ENCODE data around the gene AKAP5. TPM values are rescaled to one million over a fixed set of nuclear protein-coding genes. Genes with fewer than 3 reads are reported as not detected.

The AKAP5 gene
- total and polyA plus RNA-seq, 9 of the 15 experiments (the other 6 are each of a cell fraction or from before 2014, with no cell fraction given) = 0.06 to 0.94 (median 0.34) TPM

DNA sequence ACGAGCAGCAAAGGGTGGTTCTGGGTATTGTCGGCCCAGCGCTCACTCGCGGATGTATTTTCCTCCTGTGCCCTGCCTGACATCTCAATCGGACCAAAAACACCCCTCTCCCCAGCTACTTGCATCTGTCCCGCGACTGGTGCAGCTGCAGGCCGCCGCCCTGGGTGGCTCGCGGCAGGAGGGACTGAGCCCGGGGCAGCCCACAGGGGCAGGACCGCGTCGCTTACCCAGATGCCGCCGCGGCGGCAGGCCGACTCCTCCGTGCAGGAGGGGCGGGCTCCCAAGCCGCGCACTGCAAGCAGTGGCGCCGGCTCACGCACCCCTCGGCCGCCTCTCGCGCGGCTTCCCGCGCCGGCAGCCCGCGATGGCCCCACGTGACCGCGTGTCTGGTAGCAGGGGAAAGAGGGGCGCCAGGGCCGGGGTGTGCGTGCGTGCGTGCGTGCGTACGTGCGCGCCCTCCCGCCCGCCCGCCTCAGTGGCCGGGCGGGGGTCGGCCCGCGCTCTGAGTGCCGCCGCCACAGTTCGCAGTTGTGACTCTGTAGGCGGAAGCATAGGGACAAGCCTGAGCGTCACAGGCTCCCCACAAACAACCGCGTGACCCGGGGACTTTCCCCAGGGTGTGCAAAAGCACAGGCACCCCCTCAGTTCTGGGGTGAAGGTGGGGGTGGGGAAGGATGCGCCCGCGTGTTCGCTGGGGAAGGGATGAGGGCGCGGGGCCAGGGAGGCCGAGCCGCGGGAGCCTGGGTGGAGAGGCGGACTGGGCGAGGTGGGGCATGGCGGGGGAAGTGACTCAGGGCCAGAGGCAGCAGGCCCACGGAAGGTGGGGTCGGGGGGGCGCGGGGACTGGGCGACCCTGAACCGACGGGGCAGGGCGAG, 38.4 kb downstream of the AKAP5 start, which contains the start of gene ZBTB25 (continued):
- TF ChIP-seq, protein P1, sequence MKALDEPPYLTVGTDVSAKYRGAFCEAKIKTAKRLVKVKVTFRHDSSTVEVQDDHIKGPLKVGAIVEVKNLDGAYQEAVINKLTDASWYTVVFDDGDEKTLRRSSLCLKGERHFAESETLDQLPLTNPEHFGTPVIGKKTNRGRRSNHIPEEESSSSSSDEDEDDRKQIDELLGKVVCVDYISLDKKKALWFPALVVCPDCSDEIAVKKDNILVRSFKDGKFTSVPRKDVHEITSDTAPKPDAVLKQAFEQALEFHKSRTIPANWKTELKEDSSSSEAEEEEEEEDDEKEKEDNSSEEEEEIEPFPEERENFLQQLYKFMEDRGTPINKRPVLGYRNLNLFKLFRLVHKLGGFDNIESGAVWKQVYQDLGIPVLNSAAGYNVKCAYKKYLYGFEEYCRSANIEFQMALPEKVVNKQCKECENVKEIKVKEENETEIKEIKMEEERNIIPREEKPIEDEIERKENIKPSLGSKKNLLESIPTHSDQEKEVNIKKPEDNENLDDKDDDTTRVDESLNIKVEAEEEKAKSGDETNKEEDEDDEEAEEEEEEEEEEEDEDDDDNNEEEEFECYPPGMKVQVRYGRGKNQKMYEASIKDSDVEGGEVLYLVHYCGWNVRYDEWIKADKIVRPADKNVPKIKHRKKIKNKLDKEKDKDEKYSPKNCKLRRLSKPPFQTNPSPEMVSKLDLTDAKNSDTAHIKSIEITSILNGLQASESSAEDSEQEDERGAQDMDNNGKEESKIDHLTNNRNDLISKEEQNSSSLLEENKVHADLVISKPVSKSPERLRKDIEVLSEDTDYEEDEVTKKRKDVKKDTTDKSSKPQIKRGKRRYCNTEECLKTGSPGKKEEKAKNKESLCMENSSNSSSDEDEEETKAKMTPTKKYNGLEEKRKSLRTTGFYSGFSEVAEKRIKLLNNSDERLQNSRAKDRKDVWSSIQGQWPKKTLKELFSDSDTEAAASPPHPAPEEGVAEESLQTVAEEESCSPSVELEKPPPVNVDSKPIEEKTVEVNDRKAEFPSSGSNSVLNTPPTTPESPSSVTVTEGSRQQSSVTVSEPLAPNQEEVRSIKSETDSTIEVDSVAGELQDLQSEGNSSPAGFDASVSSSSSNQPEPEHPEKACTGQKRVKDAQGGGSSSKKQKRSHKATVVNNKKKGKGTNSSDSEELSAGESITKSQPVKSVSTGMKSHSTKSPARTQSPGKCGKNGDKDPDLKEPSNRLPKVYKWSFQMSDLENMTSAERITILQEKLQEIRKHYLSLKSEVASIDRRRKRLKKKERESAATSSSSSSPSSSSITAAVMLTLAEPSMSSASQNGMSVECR (CRISPR knock-in tag; IDR thresholded peaks at IDR 0.05) = peak; percentile 16; the same call in 1 of the 2 replicates
- TF ChIP-seq FUS (optimal IDR thresholded peaks at IDR 0.05; ENCODE audit: low read depth, low read length) = no peak
- TF ChIP-seq RFX5 (IDR thresholded peaks at IDR 0.05; ENCODE audit: low read depth, low read length) = no peak
- TF ChIP-seq, protein P2, sequence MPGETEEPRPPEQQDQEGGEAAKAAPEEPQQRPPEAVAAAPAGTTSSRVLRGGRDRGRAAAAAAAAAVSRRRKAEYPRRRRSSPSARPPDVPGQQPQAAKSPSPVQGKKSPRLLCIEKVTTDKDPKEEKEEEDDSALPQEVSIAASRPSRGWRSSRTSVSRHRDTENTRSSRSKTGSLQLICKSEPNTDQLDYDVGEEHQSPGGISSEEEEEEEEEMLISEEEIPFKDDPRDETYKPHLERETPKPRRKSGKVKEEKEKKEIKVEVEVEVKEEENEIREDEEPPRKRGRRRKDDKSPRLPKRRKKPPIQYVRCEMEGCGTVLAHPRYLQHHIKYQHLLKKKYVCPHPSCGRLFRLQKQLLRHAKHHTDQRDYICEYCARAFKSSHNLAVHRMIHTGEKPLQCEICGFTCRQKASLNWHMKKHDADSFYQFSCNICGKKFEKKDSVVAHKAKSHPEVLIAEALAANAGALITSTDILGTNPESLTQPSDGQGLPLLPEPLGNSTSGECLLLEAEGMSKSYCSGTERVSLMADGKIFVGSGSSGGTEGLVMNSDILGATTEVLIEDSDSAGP (CRISPR knock-in tag; IDR thresholded peaks at IDR 0.05) = no peak
- TF ChIP-seq, protein P3, sequence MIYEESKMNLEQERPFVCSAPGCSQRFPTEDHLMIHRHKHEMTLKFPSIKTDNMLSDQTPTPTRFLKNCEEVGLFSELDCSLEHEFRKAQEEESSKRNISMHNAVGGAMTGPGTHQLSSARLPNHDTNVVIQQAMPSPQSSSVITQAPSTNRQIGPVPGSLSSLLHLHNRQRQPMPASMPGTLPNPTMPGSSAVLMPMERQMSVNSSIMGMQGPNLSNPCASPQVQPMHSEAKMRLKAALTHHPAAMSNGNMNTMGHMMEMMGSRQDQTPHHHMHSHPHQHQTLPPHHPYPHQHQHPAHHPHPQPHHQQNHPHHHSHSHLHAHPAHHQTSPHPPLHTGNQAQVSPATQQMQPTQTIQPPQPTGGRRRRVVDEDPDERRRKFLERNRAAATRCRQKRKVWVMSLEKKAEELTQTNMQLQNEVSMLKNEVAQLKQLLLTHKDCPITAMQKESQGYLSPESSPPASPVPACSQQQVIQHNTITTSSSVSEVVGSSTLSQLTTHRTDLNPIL (CRISPR knock-in tag; IDR thresholded peaks at IDR 0.05) = no peak
- TF ChIP-seq NELFE (IDR thresholded peaks at IDR 0.05; ENCODE audit: insufficient read depth, insufficient read length) = no peak
- TF ChIP-seq, protein P4, sequence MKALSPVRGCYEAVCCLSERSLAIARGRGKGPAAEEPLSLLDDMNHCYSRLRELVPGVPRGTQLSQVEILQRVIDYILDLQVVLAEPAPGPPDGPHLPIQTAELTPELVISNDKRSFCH (CRISPR knock-in tag; IDR thresholded peaks at IDR 0.05) = no peak
- TF ChIP-seq, protein P4 (tag; IDR thresholded peaks at IDR 0.05) = no peak
- TF ChIP-seq, protein P5, sequence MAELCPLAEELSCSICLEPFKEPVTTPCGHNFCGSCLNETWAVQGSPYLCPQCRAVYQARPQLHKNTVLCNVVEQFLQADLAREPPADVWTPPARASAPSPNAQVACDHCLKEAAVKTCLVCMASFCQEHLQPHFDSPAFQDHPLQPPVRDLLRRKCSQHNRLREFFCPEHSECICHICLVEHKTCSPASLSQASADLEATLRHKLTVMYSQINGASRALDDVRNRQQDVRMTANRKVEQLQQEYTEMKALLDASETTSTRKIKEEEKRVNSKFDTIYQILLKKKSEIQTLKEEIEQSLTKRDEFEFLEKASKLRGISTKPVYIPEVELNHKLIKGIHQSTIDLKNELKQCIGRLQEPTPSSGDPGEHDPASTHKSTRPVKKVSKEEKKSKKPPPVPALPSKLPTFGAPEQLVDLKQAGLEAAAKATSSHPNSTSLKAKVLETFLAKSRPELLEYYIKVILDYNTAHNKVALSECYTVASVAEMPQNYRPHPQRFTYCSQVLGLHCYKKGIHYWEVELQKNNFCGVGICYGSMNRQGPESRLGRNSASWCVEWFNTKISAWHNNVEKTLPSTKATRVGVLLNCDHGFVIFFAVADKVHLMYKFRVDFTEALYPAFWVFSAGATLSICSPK (IDR thresholded peaks at IDR 0.05; ENCODE audit: borderline replicate concordance) = no peak
- TF ChIP-seq, protein P6, sequence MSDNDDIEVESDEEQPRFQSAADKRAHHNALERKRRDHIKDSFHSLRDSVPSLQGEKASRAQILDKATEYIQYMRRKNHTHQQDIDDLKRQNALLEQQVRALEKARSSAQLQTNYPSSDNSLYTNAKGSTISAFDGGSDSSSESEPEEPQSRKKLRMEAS (CRISPR knock-in tag; IDR thresholded peaks at IDR 0.05) = peak; percentile 67
- TF ChIP-seq CCNT2 (IDR thresholded peaks at IDR 0.05; ENCODE audit: borderline replicate concordance, extremely low read depth, insufficient read length, low read depth, low read length) = peak; percentile 63
- TF ChIP-seq FOS (IDR thresholded peaks at IDR 0.05; ENCODE audit: extremely low read depth, insufficient read length) = no peak
- TF ChIP-seq BRCA1 (IDR thresholded peaks at IDR 0.05) = no peak
- TF ChIP-seq BRCA1 (CRISPR knock-in tag; IDR thresholded peaks at IDR 0.05) = no peak
- no peak for TF ChIP-seq LARP7 (IDR thresholded peaks at IDR 0.05)

Measured in K562 (cell line).